Testis (tissue), 2 donors: ENCODE measurements around the gene TFCP2L1.

Experiments used
- POLR2A ChIP-seq: fragments of 450-650 bp; IDR thresholded peaks from one replicate; pipeline ENCODE4 v1.6.1; 2017; ENCODE audit warnings: antibody characterized with exemption, mild to moderate bottlenecking, moderate library complexity
- TF ChIP-seq, protein P1 (sequence below), 3 experiments: fragments of 450-650 bp in 2 of 3; fragments of 200-600 bp in 1 of 3; sonication (generic) in 1 of 3; IDR thresholded peaks; one replicate each; pipeline ENCODE4 v1.5.1; 2016 to 2019; ENCODE audit warnings: antibody characterized with exemption in 3 of 3, mild to moderate bottlenecking in 2 of 3, moderate library complexity in 1 of 3

DNA sequence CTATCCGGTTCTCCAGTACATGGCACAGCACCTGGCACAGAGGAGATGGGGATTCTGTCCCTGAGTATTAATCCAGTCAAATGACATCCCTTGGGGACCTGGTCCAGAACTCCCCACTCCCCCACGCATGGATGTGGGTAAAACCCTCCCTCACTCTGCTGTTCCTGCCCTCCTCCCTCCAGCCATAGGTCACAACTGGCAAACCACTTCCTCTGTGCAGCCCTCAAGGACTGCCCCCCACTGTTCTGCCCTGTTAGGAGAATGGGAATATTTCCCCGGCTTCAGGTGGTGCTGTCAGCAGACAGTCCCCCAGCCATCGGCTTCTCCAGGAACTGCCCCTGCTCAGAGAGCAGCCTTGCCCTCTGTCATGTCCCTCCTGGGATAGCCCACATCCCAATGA, 1.5 kb upstream of the TFCP2L1 start:
- TF ChIP-seq, protein P1, sequence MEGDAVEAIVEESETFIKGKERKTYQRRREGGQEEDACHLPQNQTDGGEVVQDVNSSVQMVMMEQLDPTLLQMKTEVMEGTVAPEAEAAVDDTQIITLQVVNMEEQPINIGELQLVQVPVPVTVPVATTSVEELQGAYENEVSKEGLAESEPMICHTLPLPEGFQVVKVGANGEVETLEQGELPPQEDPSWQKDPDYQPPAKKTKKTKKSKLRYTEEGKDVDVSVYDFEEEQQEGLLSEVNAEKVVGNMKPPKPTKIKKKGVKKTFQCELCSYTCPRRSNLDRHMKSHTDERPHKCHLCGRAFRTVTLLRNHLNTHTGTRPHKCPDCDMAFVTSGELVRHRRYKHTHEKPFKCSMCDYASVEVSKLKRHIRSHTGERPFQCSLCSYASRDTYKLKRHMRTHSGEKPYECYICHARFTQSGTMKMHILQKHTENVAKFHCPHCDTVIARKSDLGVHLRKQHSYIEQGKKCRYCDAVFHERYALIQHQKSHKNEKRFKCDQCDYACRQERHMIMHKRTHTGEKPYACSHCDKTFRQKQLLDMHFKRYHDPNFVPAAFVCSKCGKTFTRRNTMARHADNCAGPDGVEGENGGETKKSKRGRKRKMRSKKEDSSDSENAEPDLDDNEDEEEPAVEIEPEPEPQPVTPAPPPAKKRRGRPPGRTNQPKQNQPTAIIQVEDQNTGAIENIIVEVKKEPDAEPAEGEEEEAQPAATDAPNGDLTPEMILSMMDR (IDR thresholded peaks at IDR 0.05) = no peak
- TF ChIP-seq POLR2A = no peak
